BJ (cell line): ENCODE results near the gene KIF1A. TPM values are rescaled to one million over a fixed set of nuclear protein-coding genes. Genes with fewer than 3 reads are reported as not detected.

Source experiments
- CTCF ChIA-PET: fragments of 350-600 bp; formaldehyde crosslinking; extraction: SDS; loops from one replicate; lab custom pipeline; 2021; ENCODE audit warnings: antibody characterized with exemption, inconsistent platforms; lab: Yijun Ruan, JAX
- POLR2A ChIA-PET: fragments of 300-600 bp; sonication (Branson Sonifier 250); formaldehyde crosslinking; extraction: SDS; loops from one replicate; lab custom pipeline; 2021; ENCODE audit warnings: antibody characterized with exemption; lab: Charles Lee
- DNase-seq: peaks from one replicate; pipeline ENCODE4 v3.0.0-alpha.2; 2011; ENCODE audit warnings: low read depth
- H3K27me3 ChIP-seq: 2 replicates; pipeline ENCODE4 v1.6.0; 2011; ENCODE audit warnings: low read length; ENCODE audit not compliant: control insufficient read depth, insufficient read depth
- H3K36me3 ChIP-seq: 2 replicates; pipeline ENCODE4 v1.5.1; 2011; ENCODE audit warnings: low read length; ENCODE audit not compliant: control insufficient read depth, insufficient read depth
- H3K4me3 ChIP-seq: 2 replicates; pipeline ENCODE4 v1.5.1; 2011; ENCODE audit warnings: low read depth, mild to moderate bottlenecking, control low read depth, low read length
- CTCF ChIP-seq: IDR thresholded peaks from 2 replicates; pipeline ENCODE4 v1.5.1; 2011; ENCODE audit warnings: low read depth, mild to moderate bottlenecking, control low read depth, inconsistent platforms, low read length, moderate library complexity; ENCODE audit not compliant: insufficient read depth
- polyA plus RNA-seq: library from polyadenylated mRNA; depleted of rRNA; stranded (reverse); fragments of >200 nt; gene quantifications from 2 replicates; pipeline ENCODE4 v1.2.3, GENCODE V29; 2011

KIF1A gene
- polyA plus RNA-seq, 1 experiment: 0.01 TPM

GRCh38 chr2:240762249-240762648 is 57.8 kb downstream of the KIF1A start:
- CTCF ChIA-PET: no interaction called here

GRCh38 chr2:240760576-240761246 is 59.3 kb downstream of the KIF1A start:
- DNase-seq: no peak
- H3K4me3 ChIP-seq: no peak overlapping the region
- POLR2A ChIA-PET: no interaction called here
- CTCF ChIA-PET: no interaction called here
- H3K27me3 ChIP-seq: peaks cover 2% of the 10 kb centered on the region; the same call in 1 of the 2 replicates
- H3K36me3 ChIP-seq: no peaks in the 10 kb centered on the region
- TF ChIP-seq CTCF: no peak

More at GRCh38 chr2:240762249-240762648, 57.8 kb downstream of the KIF1A start:
- H3K4me3 ChIP-seq: no peak overlapping the region
- no peak for TF ChIP-seq CTCF
- H3K36me3 ChIP-seq: no peaks in the 10 kb centered on the region
- H3K27me3 ChIP-seq: 0 out of 2 replicates have a peak, but pooled peaks cover 2% of the 10 kb centered on the region
- POLR2A ChIA-PET: no interaction called here
- no peak for DNase-seq

- ChIA-PET CTCF (no interaction called here), POLR2A (no interaction called here)
- no peak for TF ChIP-seq CTCF
- peaks cover 2% of the 10 kb centered on the region; the same call in 1 of the 2 replicates for H3K27me3 ChIP-seq
- no peaks in the 10 kb centered on the region for H3K36me3 ChIP-seq
- no peak for DNase-seq
- no peak overlapping the region for H3K4me3 ChIP-seq
Measured at GRCh38 chr2:240760121-240760520, 59.9 kb downstream of the KIF1A start.

- Histone ChIP-seq H3K36me3 (no peaks in the 10 kb centered on the region), H3K27me3 (peaks cover 2% of the 10 kb centered on the region; the same call in 1 of the 2 replicates), H3K4me3 (no peak overlapping the region)
- ChIA-PET POLR2A (no interaction called here), CTCF (no interaction called here)
- DNase-seq: no peak
- no peak for TF ChIP-seq CTCF
Measured at GRCh38 chr2:240759459-240759858, 60.6 kb downstream of the KIF1A start.

GRCh38 chr2:240757086-240757614 is 62.9 kb downstream of the KIF1A start:
- CTCF ChIA-PET: no interaction called here
- POLR2A ChIA-PET: no interaction called here

More at GRCh38 chr2:240757086-240757614, 62.9 kb downstream of the KIF1A start:
- no peaks in the 10 kb centered on the region for H3K36me3 ChIP-seq
- H3K4me3 ChIP-seq: no peak overlapping the region
- peaks cover 2% of the 10 kb centered on the region; the same call in 1 of the 2 replicates for H3K27me3 ChIP-seq
- TF ChIP-seq CTCF: no peak
- no peak for DNase-seq
